SU-DHL-6 (cell line): ENCODE results near the gene TPST2.

Experiments used
- H2AFZ ChIP-seq: fragments of 200-600 bp; sonication (generic); 2 replicates; pipeline ENCODE4 v1.6.1; 2014; ENCODE audit warnings: low read depth, mild to moderate bottlenecking, moderate library complexity, mixed read lengths, antibody characterized with exemption, low read length; ENCODE audit not compliant: severe bottlenecking
- H3F3A ChIP-seq: fragments of 200-600 bp; shearing (Covaris generic); 2 replicates; pipeline ENCODE4 v1.6.0; 2016; ENCODE audit warnings: antibody characterized with exemption, mild to moderate bottlenecking; ENCODE audit not compliant: insufficient read depth
- H3K27ac ChIP-seq: fragments of 200-600 bp; sonication (generic); 2 replicates; pipeline ENCODE4 v1.5.1; 2016; ENCODE audit warnings: low read depth, mild to moderate bottlenecking, low read length, moderate library complexity, mixed read lengths
- H3K27me3 ChIP-seq: fragments of 200-600 bp; sonication (generic), shearing (Covaris generic); 2 replicates; pipeline ENCODE4 v1.6.0; 2014; ENCODE audit warnings: mild to moderate bottlenecking, low read length
- H3K36me3 ChIP-seq: fragments of 200-600 bp; sonication (generic); 2 replicates; pipeline ENCODE4 v1.6.1; 2014; ENCODE audit warnings: mild to moderate bottlenecking, low read length, mixed read lengths
- H3K4me2 ChIP-seq: fragments of 300-600, 200-600 bp; shearing (Covaris generic), sonication (generic); 2 replicates; pipeline ENCODE4 v1.6.0; 2014; ENCODE audit warnings: low read length, low read depth, mild to moderate bottlenecking; ENCODE audit not compliant: poor library complexity, severe bottlenecking
- H3K4me3 ChIP-seq: fragments of 200-600 bp; sonication (generic); 2 replicates; pipeline ENCODE4 v1.5.1; 2014; ENCODE audit warnings: antibody characterized with exemption, low read length, mild to moderate bottlenecking, mixed read lengths; ENCODE audit not compliant: insufficient read depth, poor library complexity, severe bottlenecking
- H3K79me2 ChIP-seq: fragments of 200-600 bp; sonication (generic); 2 replicates; pipeline ENCODE4 v1.6.1; 2014; ENCODE audit warnings: mild to moderate bottlenecking, low read length, moderate library complexity; ENCODE audit not compliant: insufficient read depth
- H3K9ac ChIP-seq: fragments of 200-600 bp; sonication (generic); 2 replicates; pipeline ENCODE4 v1.7.0; 2014; ENCODE audit warnings: mild to moderate bottlenecking, low read length
- H3K9me2 ChIP-seq: fragments of 200-600 bp; sonication (generic); replicated peaks from 2 replicates; pipeline ENCODE4 v1.6.1; 2014; ENCODE audit warnings: low read length; ENCODE audit not compliant: insufficient read depth
- H3K9me3 ChIP-seq: fragments of 200-600 bp; sonication (generic); 2 replicates; pipeline ENCODE4 v1.6.1; 2014; ENCODE audit warnings: low read length, mixed read lengths; ENCODE audit not compliant: insufficient read depth
- H4K20me1 ChIP-seq: fragments of 200-600 bp; sonication (generic); 2 replicates; pipeline ENCODE4 v1.6.1; 2014; ENCODE audit warnings: low read depth, mild to moderate bottlenecking, antibody characterized with exemption, low read length, moderate library complexity, mixed read lengths
- EZH2phosphoT487 ChIP-seq: fragments of 200-600 bp; sonication (generic), shearing (Covaris generic); conservative IDR thresholded peaks from 2 replicates; pipeline ENCODE4 v1.6.1; 2018; ENCODE audit warnings: mild to moderate bottlenecking, antibody characterized with exemption, low read length, moderate library complexity, mixed read lengths
- TF ChIP-seq, protein P1 (sequence below): fragments of 200-600 bp; sonication (generic); IDR thresholded peaks from one replicate; pipeline ENCODE4 v1.5.1; 2017; ENCODE audit warnings: antibody characterized with exemption, mild to moderate bottlenecking, low read length, moderate library complexity; ENCODE audit not compliant: insufficient read depth, poor library complexity, severe bottlenecking

The TPST2 gene

DNA sequence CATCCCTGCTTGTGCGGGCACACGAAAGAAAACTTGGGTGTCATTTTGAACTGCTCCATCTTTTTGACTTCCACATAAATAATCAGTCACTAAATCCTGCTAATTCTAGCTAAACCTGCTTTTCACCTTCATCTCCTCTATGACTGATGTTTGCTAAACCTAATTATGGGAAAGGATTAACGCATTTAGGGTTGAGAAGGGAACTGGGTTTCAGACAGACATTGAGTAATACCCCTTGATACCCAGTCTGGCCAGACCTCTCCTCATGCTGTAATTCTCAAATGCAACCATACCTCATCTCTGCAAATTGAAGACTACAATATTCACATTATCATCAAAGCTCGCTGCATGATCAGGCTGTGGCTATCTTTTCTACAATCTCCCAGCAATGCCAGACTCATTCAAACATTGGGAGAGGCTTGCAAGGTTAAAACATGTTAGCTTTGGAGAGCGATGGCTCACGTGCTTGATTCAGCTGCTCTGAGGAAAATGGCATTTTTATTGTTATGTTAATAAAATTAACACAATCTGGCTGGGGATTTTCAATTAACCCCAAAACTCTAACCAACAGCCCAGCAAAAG, 108.7 kb downstream of the TPST2 start:
- no peak for TF ChIP-seq EZH2phosphoT487
- Histone ChIP-seq H3K9me3 (no peaks in the 10 kb centered on the region), H3K4me3 (peak overlapping the region; percentile 82), H3K9ac (peak overlapping the region; percentile 83), H3K79me2 (peaks cover 62% of the 10 kb centered on the region), H4K20me1 (no peaks in the 10 kb centered on the region), H3K27me3 (no peaks in the 10 kb centered on the region), H2AFZ (no peak overlapping the region), H3K27ac (peak overlapping the region; percentile 89), H3K4me2 (peak overlapping the region; percentile 98), H3K9me2 (no peaks in the 10 kb centered on the region), H3K36me3 (no peaks in the 10 kb centered on the region; the same call in 1 of the 2 replicates), H3F3A (peaks cover 27% of the 10 kb centered on the region)

DNA sequence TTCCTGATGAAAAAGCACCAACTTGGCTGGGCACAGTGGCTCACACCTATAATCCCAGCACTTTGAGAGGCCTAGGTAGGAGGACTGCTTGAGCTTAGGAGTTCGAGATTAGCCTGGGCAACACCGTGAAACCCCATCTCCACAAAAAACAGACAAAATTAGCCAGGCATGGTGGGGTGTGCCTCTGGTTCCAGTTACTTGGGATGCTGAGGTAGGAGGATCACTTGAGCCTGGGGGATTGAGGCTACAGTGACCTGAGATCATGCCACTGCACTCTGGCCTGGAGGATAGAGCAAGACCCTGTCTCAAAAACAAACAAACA, 109.4 kb downstream of the TPST2 start:
- Histone ChIP-seq H3K9me3 (no peaks in the 10 kb centered on the region), H3K27me3 (no peaks in the 10 kb centered on the region), H3K9ac (peak overlapping the region; percentile 83), H2AFZ (no peak overlapping the region), H3K79me2 (peaks cover 56% of the 10 kb centered on the region), H3K4me2 (peak overlapping the region; percentile 98), H3K36me3 (no peaks in the 10 kb centered on the region; the same call in 1 of the 2 replicates), H3F3A (peaks cover 27% of the 10 kb centered on the region), H3K9me2 (no peaks in the 10 kb centered on the region), H4K20me1 (no peaks in the 10 kb centered on the region), H3K27ac (peak overlapping the region; percentile 89), H3K4me3 (peak overlapping the region; percentile 82)
- TF ChIP-seq EZH2phosphoT487, result no peak
- TF ChIP-seq, protein P1, sequence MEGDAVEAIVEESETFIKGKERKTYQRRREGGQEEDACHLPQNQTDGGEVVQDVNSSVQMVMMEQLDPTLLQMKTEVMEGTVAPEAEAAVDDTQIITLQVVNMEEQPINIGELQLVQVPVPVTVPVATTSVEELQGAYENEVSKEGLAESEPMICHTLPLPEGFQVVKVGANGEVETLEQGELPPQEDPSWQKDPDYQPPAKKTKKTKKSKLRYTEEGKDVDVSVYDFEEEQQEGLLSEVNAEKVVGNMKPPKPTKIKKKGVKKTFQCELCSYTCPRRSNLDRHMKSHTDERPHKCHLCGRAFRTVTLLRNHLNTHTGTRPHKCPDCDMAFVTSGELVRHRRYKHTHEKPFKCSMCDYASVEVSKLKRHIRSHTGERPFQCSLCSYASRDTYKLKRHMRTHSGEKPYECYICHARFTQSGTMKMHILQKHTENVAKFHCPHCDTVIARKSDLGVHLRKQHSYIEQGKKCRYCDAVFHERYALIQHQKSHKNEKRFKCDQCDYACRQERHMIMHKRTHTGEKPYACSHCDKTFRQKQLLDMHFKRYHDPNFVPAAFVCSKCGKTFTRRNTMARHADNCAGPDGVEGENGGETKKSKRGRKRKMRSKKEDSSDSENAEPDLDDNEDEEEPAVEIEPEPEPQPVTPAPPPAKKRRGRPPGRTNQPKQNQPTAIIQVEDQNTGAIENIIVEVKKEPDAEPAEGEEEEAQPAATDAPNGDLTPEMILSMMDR, result no peak

DNA sequence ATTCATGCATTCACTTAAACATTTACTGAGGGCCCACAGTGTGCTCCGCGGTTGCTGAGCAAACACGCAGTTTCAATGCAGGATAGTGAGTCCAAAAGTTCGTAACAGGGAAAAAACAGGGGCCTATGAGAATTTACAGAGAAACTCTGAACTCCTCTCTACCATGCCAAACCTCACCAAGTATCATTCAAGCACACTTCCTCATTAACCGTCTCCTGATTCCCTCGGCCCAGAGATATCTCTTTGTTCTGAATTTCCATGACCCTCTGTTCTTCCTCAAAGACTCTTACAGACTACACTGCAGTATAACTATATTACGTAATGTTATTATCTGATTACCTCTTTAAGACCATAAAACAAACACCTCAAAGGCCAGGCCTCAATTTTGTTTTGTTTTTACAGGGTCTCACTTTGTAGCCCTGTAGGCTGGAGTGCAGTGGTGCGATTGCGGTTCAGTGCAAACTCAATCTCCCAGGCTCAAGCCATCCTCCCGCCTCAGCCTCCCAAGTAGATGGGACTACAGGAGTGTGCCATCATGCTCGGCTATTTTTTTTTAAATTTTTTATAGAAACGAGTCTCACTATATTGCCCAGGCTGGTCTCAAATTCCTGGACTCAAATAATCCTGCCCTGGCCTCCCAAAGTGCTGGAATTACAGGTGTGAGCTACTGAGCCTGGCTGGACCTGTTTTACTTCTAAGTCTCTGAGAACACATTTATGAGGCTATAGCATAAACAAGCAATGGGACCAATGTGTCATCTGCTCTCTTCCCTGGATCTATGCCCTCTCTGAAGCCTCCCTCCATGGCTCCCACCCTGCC, 109.9 kb downstream of the TPST2 start:
- TF ChIP-seq, protein P1, result no peak
- H3K9me2 ChIP-seq, result no peaks in the 10 kb centered on the region
- H3K9ac ChIP-seq, result peak overlapping the region; percentile 83
- peak overlapping the region; percentile 60 for H2AFZ ChIP-seq
- H4K20me1 ChIP-seq, result no peaks in the 10 kb centered on the region
- peak overlapping the region; percentile 89 for H3K27ac ChIP-seq
- H3K4me2 ChIP-seq, result peak overlapping the region; percentile 98
- no peaks in the 10 kb centered on the region for H3K27me3 ChIP-seq
- H3K79me2 ChIP-seq, result peaks cover 50% of the 10 kb centered on the region
- H3K4me3 ChIP-seq, result peak overlapping the region; percentile 82
- peaks cover 27% of the 10 kb centered on the region for H3F3A ChIP-seq
- no peaks in the 10 kb centered on the region; the same call in 1 of the 2 replicates for H3K36me3 ChIP-seq
- no peaks in the 10 kb centered on the region for H3K9me3 ChIP-seq
